A673 (cell line): ENCODE data around the gene ZNF391. TPM values are rescaled to one million over a fixed set of nuclear protein-coding genes. Genes with fewer than 3 reads are reported as not detected.

ENCODE experiments used
- BruUV-seq: library from RNA; stranded (reverse); fragments of 400-500 nt; replicated peaks from 2 replicates; lab custom pipeline; 2021; lab: Mats Ljungman, UMichigan
- CTCF ChIA-PET: fragments of 300-600 bp; sonication (Branson Sonifier 250); formaldehyde crosslinking; loops from one replicate; lab custom pipeline; 2022; ENCODE audit warnings: antibody characterized with exemption; lab: Charles Lee
- POLR2A ChIA-PET: fragments of 300-600 bp; sonication (Branson Sonifier 250); formaldehyde crosslinking; loops from one replicate; lab custom pipeline; 2022; ENCODE audit warnings: antibody characterized with exemption; ENCODE audit not compliant: low non-redundant PET; lab: Charles Lee
- DNase-seq: peaks from one replicate; pipeline ENCODE4 v3.0.0-alpha.2; 2015; ENCODE audit warnings: low spot score
- H3K27ac ChIP-seq: fragments of 200-600 bp; sonication (generic); 2 replicates; pipeline ENCODE4 v1.5.1; 2016; ENCODE audit warnings: mixed run types, low read depth, mild to moderate bottlenecking, mixed read lengths, antibody characterized with exemption, low read length; ENCODE audit not compliant: poor library complexity, severe bottlenecking
- H3K27me3 ChIP-seq: fragments of 200-600 bp; sonication (generic); replicated peaks from 2 replicates; pipeline ENCODE4 v1.6.1; 2017; ENCODE audit warnings: mixed run types, low read depth, mild to moderate bottlenecking, mixed read lengths, antibody characterized with exemption, low read length; ENCODE audit not compliant: insufficient read depth, poor library complexity
- H3K36me3 ChIP-seq: fragments of 200-600 bp; sonication (generic); 2 replicates; pipeline ENCODE4 v1.6.1; 2016; ENCODE audit warnings: mixed run types, mild to moderate bottlenecking, mixed read lengths, antibody characterized with exemption, low read length; ENCODE audit not compliant: insufficient read depth, poor library complexity, severe bottlenecking
- H3K4me1 ChIP-seq: fragments of 200-600 bp; sonication (generic); 2 replicates; pipeline ENCODE4 v1.6.1; 2017; ENCODE audit warnings: mixed run types, mild to moderate bottlenecking, mixed read lengths, antibody characterized with exemption, low read length; ENCODE audit not compliant: insufficient read depth, poor library complexity, severe bottlenecking
- H3K4me3 ChIP-seq: fragments of 200-600 bp; sonication (generic); 2 replicates; pipeline ENCODE4 v1.5.1; 2016; ENCODE audit warnings: low read depth, mixed run types, mild to moderate bottlenecking, mixed read lengths, low read length; ENCODE audit not compliant: poor library complexity, severe bottlenecking
- H3K9me3 ChIP-seq: fragments of 200-600 bp; sonication (generic); 2 replicates; pipeline ENCODE4 v1.6.1; 2016; ENCODE audit warnings: mixed run types, low read depth, mild to moderate bottlenecking, mixed read lengths, antibody characterized with exemption, low read length; ENCODE audit not compliant: poor library complexity, severe bottlenecking
- EZH2 ChIP-seq: fragments of 200-600 bp; sonication (generic); IDR thresholded peaks from 2 replicates; pipeline ENCODE4 v1.6.1; 2017; ENCODE audit warnings: borderline replicate concordance, low read depth, mild to moderate bottlenecking, mixed read lengths, antibody characterized with exemption, low read length; ENCODE audit not compliant: poor library complexity, severe bottlenecking
- intact Hi-C: fragments of 100-400 bp; cut with micrococcal nuclease; formaldehyde crosslinking; loops from one replicate; pipeline ENCODE4 v1.10.0; 2022; ENCODE audit not compliant: unreplicated experiment
- total RNA-seq: library from RNA; stranded (reverse); gene quantifications from 2 replicates; pipeline ENCODE4 v1.2.3, GENCODE V29; 2021
- TF ChIP-seq, protein P1 (sequence below): fragments of 300-800, 200-600 bp; sonication (generic); conservative IDR thresholded peaks from 2 replicates; pipeline ENCODE4 v1.5.1; 2017; ENCODE audit warnings: low read depth, mild to moderate bottlenecking, antibody characterized with exemption, low read length, moderate library complexity, mixed read lengths

ZNF391 gene
- total RNA-seq, 1 experiment from 2014 or later, result 2.8 TPM

DNA sequence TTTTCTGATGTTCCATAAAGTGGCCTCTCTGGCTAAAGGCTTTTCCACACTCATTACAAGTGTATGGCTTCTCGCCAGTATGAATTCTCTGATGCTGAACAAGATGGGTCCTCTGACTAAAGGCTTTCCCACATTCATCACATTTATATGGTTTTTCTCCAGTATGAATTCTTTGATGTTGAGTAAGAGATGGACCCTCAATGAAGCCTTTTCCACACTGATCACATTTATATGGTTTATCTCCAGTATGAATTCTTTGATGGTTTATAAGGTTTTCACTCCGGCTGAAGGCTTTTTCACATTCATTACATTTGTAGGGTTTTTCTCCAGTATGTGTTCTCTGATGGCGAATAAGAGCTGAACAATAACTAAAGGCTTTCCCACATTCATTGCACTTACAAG, 63.9 kb downstream of the ZNF391 start:
- no peak for DNase-seq
- TF ChIP-seq, protein P1, sequence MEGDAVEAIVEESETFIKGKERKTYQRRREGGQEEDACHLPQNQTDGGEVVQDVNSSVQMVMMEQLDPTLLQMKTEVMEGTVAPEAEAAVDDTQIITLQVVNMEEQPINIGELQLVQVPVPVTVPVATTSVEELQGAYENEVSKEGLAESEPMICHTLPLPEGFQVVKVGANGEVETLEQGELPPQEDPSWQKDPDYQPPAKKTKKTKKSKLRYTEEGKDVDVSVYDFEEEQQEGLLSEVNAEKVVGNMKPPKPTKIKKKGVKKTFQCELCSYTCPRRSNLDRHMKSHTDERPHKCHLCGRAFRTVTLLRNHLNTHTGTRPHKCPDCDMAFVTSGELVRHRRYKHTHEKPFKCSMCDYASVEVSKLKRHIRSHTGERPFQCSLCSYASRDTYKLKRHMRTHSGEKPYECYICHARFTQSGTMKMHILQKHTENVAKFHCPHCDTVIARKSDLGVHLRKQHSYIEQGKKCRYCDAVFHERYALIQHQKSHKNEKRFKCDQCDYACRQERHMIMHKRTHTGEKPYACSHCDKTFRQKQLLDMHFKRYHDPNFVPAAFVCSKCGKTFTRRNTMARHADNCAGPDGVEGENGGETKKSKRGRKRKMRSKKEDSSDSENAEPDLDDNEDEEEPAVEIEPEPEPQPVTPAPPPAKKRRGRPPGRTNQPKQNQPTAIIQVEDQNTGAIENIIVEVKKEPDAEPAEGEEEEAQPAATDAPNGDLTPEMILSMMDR, result no peak
- no peak for TF ChIP-seq EZH2
- BruUV-seq, result no TSS peak
- no peak overlapping the region for H3K27ac ChIP-seq
- H3K9me3 ChIP-seq, result peaks cover 100% of the 10 kb centered on the region
- POLR2A ChIA-PET, result no interaction called here
- intact Hi-C loops, result no loop called here
- peaks cover 78% of the 10 kb centered on the region for H3K36me3 ChIP-seq
- H3K4me3 ChIP-seq, result no peak overlapping the region
- no peaks in the 10 kb centered on the region for H3K4me1 ChIP-seq
- no peaks in the 10 kb centered on the region for H3K27me3 ChIP-seq
- CTCF ChIA-PET, result no interaction called here

Other genes with a start within 250 kb of the ZNF391 start
- gene PRSS16, start 141.1 kb upstream of the ZNF391 start, total RNA-seq, result 0.64 and 0.85 TPM in 2 replicates
- gene POM121L2, start 76.5 kb upstream of the ZNF391 start, total RNA-seq, result not detected in 2 replicates
- gene ZNF184, start 84.3 kb downstream of the ZNF391 start, total RNA-seq, result 16.8 and 19.1 TPM in 2 replicates